NCI-H226 (cell line): ENCODE measurements around the gene LTB4R2.
A peak's percentile ranks its signal among the peaks of the same experiment; 100 is the strongest.
"Not testable (repeated sequence)": the region's sequence is repeated elsewhere in the genome, so short reads cannot be mapped to it uniquely, and the experiment has no call there.

ENCODE experiments used
- DNase-seq: peaks from one replicate; pipeline ENCODE4 v3.0.0-alpha.2; 2015

Gene LTB4R2

GRCh38 chr14:24342889-24343288 lies 32.9 kb downstream of the LTB4R2 start:
- DNase-seq = no peak

GRCh38 chr14:24343795-24344660 lies 34.1 kb downstream of the LTB4R2 start:
- DNase-seq = no peak

- DNase-seq = no peak
These were observed 37.2 kb downstream of the LTB4R2 start for GRCh38 chr14:24347134-24347533.

DNA sequence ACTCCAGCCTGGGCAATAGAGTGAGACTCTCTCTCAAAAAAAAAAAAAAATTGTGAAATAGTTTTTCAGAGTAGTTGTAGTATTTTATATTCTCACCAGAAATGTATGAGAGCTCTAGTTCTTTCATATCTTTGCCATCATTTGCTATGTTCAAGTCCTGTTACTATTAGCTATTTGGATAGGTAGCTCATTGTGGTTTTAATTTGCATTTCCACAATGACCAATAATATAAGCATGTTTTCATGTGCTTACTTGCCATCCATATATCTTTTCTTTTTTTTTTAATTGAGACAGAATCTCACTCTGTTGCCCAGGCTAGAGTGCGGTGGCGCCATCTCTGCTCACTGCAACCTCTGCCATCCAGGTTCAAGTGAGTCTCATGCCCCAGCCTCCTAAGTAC lies 38.2 kb downstream of the LTB4R2 start:
- DNase-seq = no peak

GRCh38 chr14:24349742-24350141 lies 39.8 kb downstream of the LTB4R2 start:
- no peak for DNase-seq

GRCh38 chr14:24351517-24351916 lies 41.6 kb downstream of the LTB4R2 start:
- no peak for DNase-seq

GRCh38 chr14:24353559-24354481 lies 43.9 kb downstream of the LTB4R2 start:
- peak; percentile 30 for DNase-seq

- not testable (repeated sequence) for DNase-seq
These were observed 44.5 kb downstream of the LTB4R2 start for GRCh38 chr14:24354482-24354825.

GRCh38 chr14:24355009-24355408 lies 45.1 kb downstream of the LTB4R2 start:
- DNase-seq = no peak

DNA sequence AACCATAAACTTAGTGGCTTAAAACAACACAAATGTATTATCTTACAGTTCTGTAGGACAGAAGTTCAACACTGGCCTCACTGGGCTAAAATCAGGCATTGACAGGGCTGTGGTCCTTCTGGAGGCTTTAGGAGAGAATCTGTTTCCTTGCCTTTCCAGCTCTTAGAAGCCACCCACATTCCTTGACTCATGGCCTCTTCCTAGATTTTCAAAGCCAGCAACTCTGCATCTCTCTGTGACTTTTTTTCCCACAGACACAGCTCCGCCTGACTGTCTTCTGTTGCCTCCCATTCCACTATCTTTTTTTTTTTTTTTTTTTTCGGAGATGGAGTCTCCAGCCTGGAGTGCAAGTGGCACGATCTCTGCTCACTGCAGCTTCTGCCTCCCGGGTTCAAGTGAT lies 46.3 kb downstream of the LTB4R2 start:
- DNase-seq = no peak

GRCh38 chr14:24360281-24360680 lies 50.3 kb downstream of the LTB4R2 start:
- no peak for DNase-seq

DNA sequence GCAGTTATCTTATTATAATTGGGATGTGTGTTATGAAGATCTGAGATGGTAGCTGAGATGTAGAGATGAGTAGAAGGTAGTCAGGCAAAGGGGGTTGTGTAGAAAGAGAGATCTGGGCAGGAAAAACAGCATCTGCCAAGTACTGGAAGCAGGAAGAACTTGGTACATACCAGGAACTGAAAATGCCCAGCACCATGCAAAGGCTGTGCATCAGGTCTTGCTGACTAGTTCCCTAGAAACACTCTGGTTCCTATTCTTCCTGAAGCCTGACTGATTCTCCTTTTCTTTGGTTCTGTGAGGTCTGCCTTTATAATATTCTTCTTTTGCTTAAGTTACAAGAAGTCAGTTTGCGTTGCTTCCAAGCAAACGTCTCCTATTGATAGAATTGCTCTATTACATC lies 51.4 kb downstream of the LTB4R2 start:
- no peak for DNase-seq
